ENCODE measurements around the gene CCZ1. TPM values are rescaled to one million over a fixed set of nuclear protein-coding genes. Genes with fewer than 3 reads are reported as not detected.
"Not testable (repeated sequence)": the region's sequence is repeated elsewhere in the genome, so short reads cannot be mapped to it uniquely, and the experiment has no call there.

The CCZ1 gene
- total RNA-seq, result 100 to 1,000 TPM in 1 of 2 experiments, 10 to 100 TPM in 1; 90.2 to 132 TPM

- H3K27me3 Mint-ChIP-seq; POLR2A ChIA-PET; CTCF ChIA-PET; H3K9me3 Mint-ChIP-seq (ENCODE audit: low read depth); H3K4me1 Mint-ChIP-seq; H3K36me3 Mint-ChIP-seq (ENCODE audit: low read depth): not testable (repeated sequence)
- intact Hi-C loops (cut with DNase I, micrococcal nuclease), result loop anchor here in 1 of 2 experiments (5.0 kb wide), 1 partner anchor 109 kb away; the partner anchor contains the start of genes AIMP2 and PMS2
- ATAC-seq (peak; percentile 90), DNase-seq (peak; percentile 70)
- Mint-ChIP-seq H3K4me3 (peak within 1 kb of the TSS; percentile 81), H3K27ac (peak within 1 kb of the TSS; percentile 84)
Observed at GRCh38 chr7:5898480-5899224, at the start of gene CCZ1. Gene CCZ1, plus strand, starts transcription at chr7:5898733. Its CDS starts 67 bp downstream, at chr7:5898800.

DNA sequence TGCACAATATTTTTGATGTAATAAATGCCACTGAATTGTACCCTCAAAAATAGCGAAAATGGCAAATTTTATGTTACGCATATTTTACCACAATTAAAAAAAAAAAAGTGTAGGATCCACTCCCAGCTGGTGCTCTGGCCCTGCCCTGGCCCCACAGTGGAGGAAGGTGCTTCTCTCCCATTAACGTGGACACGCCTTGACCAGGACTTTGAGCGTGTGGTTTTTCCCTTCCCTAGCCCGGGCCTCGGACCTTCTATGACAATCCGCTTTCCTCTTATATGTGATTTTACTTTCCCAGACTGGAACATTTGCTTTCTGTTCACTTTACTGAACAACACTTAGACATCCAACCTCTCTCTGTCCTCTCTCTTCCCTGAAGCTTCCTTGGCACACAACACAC, 47.6 kb upstream of the CCZ1 start:
- ChIA-PET POLR2A (no interaction called here), CTCF (interaction anchor here (0.6 kb wide), 1 partner anchor 15 kb away, joined by 3 read pairs; no protein-coding TSS in a partner anchor)
- no peak overlapping the region for H3K27ac Mint-ChIP-seq
- H3K4me3 Mint-ChIP-seq, result no peak overlapping the region
- H3K27me3 Mint-ChIP-seq, result no peaks in the 10 kb centered on the region
- DNase-seq, result no peak
- no peak for ATAC-seq
- H3K9me3 Mint-ChIP-seq (ENCODE audit: low read depth), result no peaks in the 10 kb centered on the region
- H3K4me1 Mint-ChIP-seq, result peaks cover 4% of the 10 kb centered on the region
- intact Hi-C loops (cut with DNase I, micrococcal nuclease), result no loop called here
- H3K36me3 Mint-ChIP-seq (ENCODE audit: low read depth), result peaks cover 1% of the 10 kb centered on the region

GRCh38 chr7:5854738-5855137, 43.8 kb upstream of the CCZ1 start:
- Mint-ChIP-seq H3K27me3 (no peaks in the 10 kb centered on the region), H3K36me3 (ENCODE audit: low read depth) (peaks cover 1% of the 10 kb centered on the region), H3K4me3 (no peak overlapping the region), H3K4me1 (peaks cover 18% of the 10 kb centered on the region), H3K27ac (no peak overlapping the region), H3K9me3 (ENCODE audit: low read depth) (no peaks in the 10 kb centered on the region)
- no peak for ATAC-seq
- ChIA-PET CTCF (interaction anchor here (0.7 kb wide), 1 partner anchor 8 kb away, joined by 3 read pairs; no protein-coding TSS in a partner anchor), POLR2A (interaction anchor here (0.7 kb wide), 1 partner anchor 745 kb away, joined by 3 read pairs; no protein-coding TSS in a partner anchor)
- intact Hi-C loops (cut with DNase I, micrococcal nuclease), result no loop called here
- DNase-seq, result no peak

DNA sequence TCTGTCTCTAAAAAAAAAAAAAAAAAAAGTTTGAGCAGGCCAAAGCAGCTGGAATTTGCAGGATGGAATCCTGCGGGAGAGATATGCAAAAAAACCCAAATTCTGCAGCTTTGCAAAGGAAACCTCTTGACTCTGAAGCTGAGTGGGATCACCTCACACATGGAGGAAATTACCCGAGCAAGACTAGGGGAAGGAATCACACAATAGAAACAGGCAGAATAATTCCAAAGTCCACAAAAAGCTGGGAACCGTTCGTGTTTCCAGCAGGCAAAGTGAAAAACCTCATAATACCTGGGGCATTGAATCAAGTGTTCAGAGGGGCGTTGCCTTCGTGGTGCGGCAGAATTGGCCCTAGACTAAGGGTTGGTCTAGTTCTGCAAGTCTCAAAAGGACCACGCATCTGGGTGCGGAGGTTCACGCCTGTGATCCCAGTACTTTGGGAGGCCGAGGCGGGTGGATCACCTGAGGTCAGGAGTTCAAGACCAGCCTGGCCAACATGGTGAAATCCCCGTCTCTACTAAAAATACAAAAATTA, 41.4 kb upstream of the CCZ1 start:
- peaks cover 16% of the 10 kb centered on the region for H3K4me1 Mint-ChIP-seq
- H3K27me3 Mint-ChIP-seq; DNase-seq; intact Hi-C loops (cut with DNase I, micrococcal nuclease); ATAC-seq; H3K27ac Mint-ChIP-seq; H3K36me3 Mint-ChIP-seq (ENCODE audit: low read depth); H3K9me3 Mint-ChIP-seq (ENCODE audit: low read depth); H3K4me3 Mint-ChIP-seq; POLR2A ChIA-PET: not testable (repeated sequence)
- CTCF ChIA-PET, result interaction anchor here (0.6 to 2.1 kb wide), 10 partner anchors 11 to 1059 kb away, joined by 3 to 11 read pairs (median 4); no protein-coding TSS in a partner anchor

- H3K27ac Mint-ChIP-seq; H3K36me3 Mint-ChIP-seq (ENCODE audit: low read depth); intact Hi-C loops (cut with DNase I, micrococcal nuclease); H3K9me3 Mint-ChIP-seq (ENCODE audit: low read depth); POLR2A ChIA-PET; H3K4me3 Mint-ChIP-seq; H3K27me3 Mint-ChIP-seq: not testable (repeated sequence)
- peaks cover 16% of the 10 kb centered on the region for H3K4me1 Mint-ChIP-seq
- peak; percentile 53 for DNase-seq
- ATAC-seq, result peak; percentile 71
- CTCF ChIA-PET, result interaction anchor here (0.6 kb wide), 1 partner anchor 139 kb away, joined by 5 read pairs; no protein-coding TSS in a partner anchor
Observed at GRCh38 chr7:5858494-5858893, 40.0 kb upstream of the CCZ1 start.

DNA sequence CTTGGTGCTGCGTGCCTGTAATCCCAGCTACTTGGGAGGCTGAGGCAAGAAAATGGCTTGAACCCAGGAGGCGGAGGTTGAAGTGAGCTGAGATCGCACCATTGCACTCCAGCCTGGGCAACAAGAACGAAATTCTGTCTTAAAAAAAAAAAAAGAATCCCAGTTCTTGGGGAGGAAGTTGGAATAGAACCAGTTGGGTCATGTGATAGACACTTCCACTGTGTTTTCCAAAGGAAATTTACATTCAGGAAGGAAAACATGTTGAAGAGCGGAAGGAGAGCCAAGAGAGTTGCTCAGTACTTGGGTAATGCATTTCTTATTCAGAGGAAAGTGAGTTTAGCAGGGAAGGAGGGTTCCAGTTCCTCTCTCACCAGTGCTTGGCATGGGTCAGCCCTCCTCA, 37.3 kb upstream of the CCZ1 start:
- DNase-seq; H3K36me3 Mint-ChIP-seq (ENCODE audit: low read depth); H3K9me3 Mint-ChIP-seq (ENCODE audit: low read depth); ATAC-seq; H3K27me3 Mint-ChIP-seq; H3K27ac Mint-ChIP-seq; CTCF ChIA-PET; intact Hi-C loops (cut with DNase I, micrococcal nuclease); POLR2A ChIA-PET; H3K4me3 Mint-ChIP-seq: not testable (repeated sequence)
- H3K4me1 Mint-ChIP-seq, result peaks cover 16% of the 10 kb centered on the region

DNA sequence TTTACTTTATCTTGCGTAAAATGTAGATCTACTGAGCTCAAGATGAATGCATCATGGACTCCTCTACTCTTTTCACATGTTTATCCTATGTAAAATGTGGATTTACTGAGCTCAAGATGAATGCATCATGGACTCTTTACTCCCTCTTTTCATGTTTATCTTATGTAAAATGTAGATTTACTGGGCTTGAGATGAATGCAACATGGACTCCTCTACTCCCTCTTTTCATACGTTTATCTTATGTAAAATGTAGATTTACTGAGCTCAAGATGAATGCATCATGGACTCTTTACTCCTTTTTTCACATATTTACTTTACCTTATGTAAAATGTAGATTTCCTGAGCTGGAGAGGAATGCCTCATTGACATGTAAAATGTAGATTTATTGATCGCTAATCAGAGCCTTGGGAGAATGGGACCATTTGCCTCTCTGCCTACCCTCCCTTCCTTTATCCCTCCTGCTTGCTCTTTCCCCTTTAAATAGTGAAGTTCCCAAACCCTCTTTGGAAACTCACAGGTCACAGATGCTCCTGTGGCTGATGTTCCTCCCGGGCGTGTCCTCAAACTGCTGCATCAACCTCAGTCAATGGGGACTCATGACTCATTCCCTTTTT, 35.7 kb upstream of the CCZ1 start:
- DNase-seq; H3K9me3 Mint-ChIP-seq (ENCODE audit: low read depth); H3K4me3 Mint-ChIP-seq; POLR2A ChIA-PET; intact Hi-C loops (cut with DNase I, micrococcal nuclease); H3K4me1 Mint-ChIP-seq; H3K36me3 Mint-ChIP-seq (ENCODE audit: low read depth); ATAC-seq; H3K27me3 Mint-ChIP-seq; H3K27ac Mint-ChIP-seq: not testable (repeated sequence)
- CTCF ChIA-PET, result interaction anchor here (0.7 to 1.5 kb wide), 2 partner anchors 9 to 32 kb away, joined by 3 read pairs; no protein-coding TSS in a partner anchor

DNA sequence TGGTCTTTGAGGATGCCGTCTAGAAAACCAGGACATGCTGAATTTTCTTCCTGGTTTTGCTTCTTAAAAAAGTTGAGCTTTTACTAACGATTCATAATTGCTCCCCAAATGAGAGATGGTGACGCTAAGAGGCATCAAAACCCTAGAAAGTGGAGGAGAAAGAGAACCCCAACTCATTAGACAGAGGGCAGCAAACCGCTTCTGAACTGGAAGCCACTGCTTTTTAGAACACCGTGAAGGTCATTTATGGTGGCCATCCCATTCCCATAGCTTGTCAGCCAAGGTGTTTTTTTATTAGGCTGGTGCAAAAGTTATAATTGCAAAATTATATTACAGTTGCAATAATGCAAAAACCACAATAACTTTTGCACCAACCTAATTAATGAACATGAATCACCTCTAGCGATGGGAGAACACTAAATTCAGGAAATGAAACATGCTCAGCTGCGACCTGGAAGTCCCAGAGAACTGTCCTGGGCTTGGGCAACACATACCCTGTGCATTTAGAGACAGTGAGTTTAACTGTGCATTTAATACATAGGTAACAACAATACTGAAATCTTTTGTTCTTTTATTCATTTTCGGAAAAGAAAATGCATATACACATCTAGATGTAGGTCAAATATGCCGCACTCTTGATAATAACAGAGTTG, 33.1 kb upstream of the CCZ1 start:
- H3K36me3 Mint-ChIP-seq (ENCODE audit: low read depth); H3K4me1 Mint-ChIP-seq; H3K4me3 Mint-ChIP-seq; intact Hi-C loops (cut with DNase I, micrococcal nuclease); H3K27me3 Mint-ChIP-seq; CTCF ChIA-PET; H3K27ac Mint-ChIP-seq; H3K9me3 Mint-ChIP-seq (ENCODE audit: low read depth); DNase-seq; POLR2A ChIA-PET; ATAC-seq: not testable (repeated sequence)

GRCh38 chr7:5867060-5867459, 31.5 kb upstream of the CCZ1 start:
- intact Hi-C loops (cut with DNase I, micrococcal nuclease), result no loop called here
- no peak for ATAC-seq

GRCh38 chr7:5868928-5869341, 29.6 kb upstream of the CCZ1 start:
- POLR2A ChIA-PET, result not testable (repeated sequence)

More at GRCh38 chr7:5867060-5867459, 31.5 kb upstream of the CCZ1 start:
- DNase-seq, result no peak
- Mint-ChIP-seq H3K27me3 (no peaks in the 10 kb centered on the region), H3K4me3 (no peak overlapping the region), H3K4me1 (no peaks in the 10 kb centered on the region), H3K36me3 (ENCODE audit: low read depth) (peaks cover 5% of the 10 kb centered on the region), H3K27ac (no peak overlapping the region), H3K9me3 (ENCODE audit: low read depth) (no peaks in the 10 kb centered on the region)
- POLR2A ChIA-PET, result no interaction called here
- CTCF ChIA-PET, result interaction anchor here (0.6 kb wide), 1 partner anchor 75 kb away, joined by 3 read pairs; no protein-coding TSS in a partner anchor

DNA sequence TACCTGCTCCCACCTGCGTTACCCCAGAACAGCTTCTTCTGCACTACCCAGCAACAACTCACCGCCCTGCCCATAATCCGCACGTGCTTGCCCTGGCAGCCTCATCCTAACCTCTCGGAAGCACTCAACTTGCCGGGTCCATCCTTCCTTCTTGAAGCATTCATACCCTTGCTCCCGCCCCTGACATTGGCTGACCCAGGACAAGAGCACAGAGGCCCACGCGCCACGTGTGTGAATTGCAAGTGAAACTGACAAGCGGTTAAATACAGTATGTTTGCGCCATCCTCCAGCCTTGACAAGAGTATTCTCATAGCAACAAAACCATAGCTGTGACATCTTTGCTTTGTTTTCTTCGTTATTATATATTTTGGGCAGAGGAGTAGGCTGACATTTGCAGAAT, 28.8 kb upstream of the CCZ1 start:
- H3K4me1 Mint-ChIP-seq, result no peaks in the 10 kb centered on the region
- intact Hi-C loops (cut with DNase I, micrococcal nuclease), result no loop called here
- DNase-seq (no peak), ATAC-seq (no peak)
- no peaks in the 10 kb centered on the region for H3K9me3 Mint-ChIP-seq (ENCODE audit: low read depth)
- ChIA-PET POLR2A (no interaction called here), CTCF (interaction anchor here (0.6 to 0.7 kb wide), 2 partner anchors 10 to 39 kb away, joined by 3 to 4 read pairs; no protein-coding TSS in a partner anchor)
- no peaks in the 10 kb centered on the region for H3K27me3 Mint-ChIP-seq
- H3K27ac Mint-ChIP-seq, result no peak overlapping the region
- H3K4me3 Mint-ChIP-seq, result no peak overlapping the region
- peaks cover 5% of the 10 kb centered on the region for H3K36me3 Mint-ChIP-seq (ENCODE audit: low read depth)

More at GRCh38 chr7:5868928-5869341, 29.6 kb upstream of the CCZ1 start:
- intact Hi-C loops (cut with DNase I, micrococcal nuclease); ATAC-seq; H3K4me1 Mint-ChIP-seq; H3K36me3 Mint-ChIP-seq (ENCODE audit: low read depth); H3K27me3 Mint-ChIP-seq; H3K9me3 Mint-ChIP-seq (ENCODE audit: low read depth); H3K4me3 Mint-ChIP-seq; DNase-seq: not testable (repeated sequence)
- CTCF ChIA-PET, result interaction anchor here (0.7 kb wide), 1 partner anchor 38 kb away, joined by 3 read pairs; no protein-coding TSS in a partner anchor
- peak overlapping the region; percentile 24 for H3K27ac Mint-ChIP-seq

All from activated CD4-positive, alpha-beta T cell treated with anti-CD3 and anti-CD28 coated beads for 36 hours (primary cell).